Measurements from ENCODE around the gene PRR15L.

The PRR15L gene

GRCh38 chr17:47987240-47987835 is 29.7 kb upstream of the PRR15L start:
- TF ChIP-seq, protein P1, sequence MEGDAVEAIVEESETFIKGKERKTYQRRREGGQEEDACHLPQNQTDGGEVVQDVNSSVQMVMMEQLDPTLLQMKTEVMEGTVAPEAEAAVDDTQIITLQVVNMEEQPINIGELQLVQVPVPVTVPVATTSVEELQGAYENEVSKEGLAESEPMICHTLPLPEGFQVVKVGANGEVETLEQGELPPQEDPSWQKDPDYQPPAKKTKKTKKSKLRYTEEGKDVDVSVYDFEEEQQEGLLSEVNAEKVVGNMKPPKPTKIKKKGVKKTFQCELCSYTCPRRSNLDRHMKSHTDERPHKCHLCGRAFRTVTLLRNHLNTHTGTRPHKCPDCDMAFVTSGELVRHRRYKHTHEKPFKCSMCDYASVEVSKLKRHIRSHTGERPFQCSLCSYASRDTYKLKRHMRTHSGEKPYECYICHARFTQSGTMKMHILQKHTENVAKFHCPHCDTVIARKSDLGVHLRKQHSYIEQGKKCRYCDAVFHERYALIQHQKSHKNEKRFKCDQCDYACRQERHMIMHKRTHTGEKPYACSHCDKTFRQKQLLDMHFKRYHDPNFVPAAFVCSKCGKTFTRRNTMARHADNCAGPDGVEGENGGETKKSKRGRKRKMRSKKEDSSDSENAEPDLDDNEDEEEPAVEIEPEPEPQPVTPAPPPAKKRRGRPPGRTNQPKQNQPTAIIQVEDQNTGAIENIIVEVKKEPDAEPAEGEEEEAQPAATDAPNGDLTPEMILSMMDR (conservative IDR thresholded peaks at IDR 0.05; ENCODE audit: low read depth, low read length) = no peak
- H3K4me3 ChIP-seq (ENCODE audit: low read length) = no peak overlapping the region
- no peak for DNase-seq (ENCODE audit: low read depth)

DNA sequence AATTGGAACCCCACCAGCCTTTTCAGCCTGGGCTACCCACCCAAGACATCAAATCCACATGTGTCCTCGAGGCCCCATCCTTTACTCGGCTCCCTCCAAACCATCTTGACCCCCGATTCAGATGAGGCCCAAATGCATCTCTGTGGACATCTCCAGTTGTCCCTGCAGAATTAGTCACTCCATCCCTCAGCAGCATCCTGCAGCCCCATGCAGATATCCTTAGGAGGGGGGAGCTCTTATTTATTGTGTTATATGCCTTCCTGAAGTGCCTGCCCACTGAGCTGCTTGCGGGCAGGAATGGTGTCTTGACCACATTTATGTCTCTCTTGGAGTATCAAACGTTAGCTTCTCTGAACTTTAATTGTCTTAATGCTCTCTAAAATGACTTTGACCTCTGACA is 28.8 kb upstream of the PRR15L start:
- no peak for DNase-seq (ENCODE audit: low read depth)
- TF ChIP-seq, protein P1 (conservative IDR thresholded peaks at IDR 0.05; ENCODE audit: low read depth, low read length) = no peak

DNA sequence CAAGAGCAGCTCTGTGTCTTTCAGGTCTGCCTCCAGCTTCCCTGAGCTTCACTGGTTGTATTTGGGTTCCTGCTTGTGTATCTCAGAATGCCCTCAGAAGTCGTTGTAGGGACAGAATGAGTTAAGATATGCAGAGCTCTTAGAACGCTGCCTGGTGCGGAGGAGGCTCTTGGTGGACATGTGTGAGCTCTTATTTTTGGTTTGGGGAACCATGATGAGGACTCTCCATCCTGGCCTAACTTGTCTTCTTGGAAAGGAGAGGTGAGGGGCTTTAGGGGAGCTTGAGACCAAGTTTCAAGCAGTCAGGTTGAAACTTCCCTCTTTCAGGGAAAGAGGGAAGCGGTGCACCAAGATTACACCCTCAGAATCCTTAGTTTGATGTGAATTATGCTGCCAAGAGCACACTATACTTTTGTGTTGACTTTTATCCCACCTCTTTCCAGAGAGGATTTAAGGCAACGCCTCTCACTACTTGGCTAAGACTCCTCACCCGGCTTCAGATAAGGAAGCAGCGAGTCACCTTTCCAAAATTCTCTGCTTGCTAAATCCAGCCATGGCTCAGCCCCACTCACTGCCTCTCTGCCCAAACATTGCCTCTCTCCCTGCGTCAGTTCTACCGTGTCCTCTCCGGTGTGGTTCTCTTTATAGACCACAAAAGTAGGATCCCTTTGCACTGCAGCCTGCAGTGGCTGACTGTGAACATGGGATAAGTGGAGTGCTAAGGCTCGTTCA is 26.0 kb upstream of the PRR15L start:
- H3K4me3 ChIP-seq (ENCODE audit: low read length) = no peak overlapping the region
- DNase-seq (ENCODE audit: low read depth) = no peak
- TF ChIP-seq, protein P1 (conservative IDR thresholded peaks at IDR 0.05; ENCODE audit: low read depth, low read length) = no peak

More for the DNA sequence above, 28.8 kb upstream of the PRR15L start:
- H3K4me3 ChIP-seq (ENCODE audit: low read length) = no peak overlapping the region

DNA sequence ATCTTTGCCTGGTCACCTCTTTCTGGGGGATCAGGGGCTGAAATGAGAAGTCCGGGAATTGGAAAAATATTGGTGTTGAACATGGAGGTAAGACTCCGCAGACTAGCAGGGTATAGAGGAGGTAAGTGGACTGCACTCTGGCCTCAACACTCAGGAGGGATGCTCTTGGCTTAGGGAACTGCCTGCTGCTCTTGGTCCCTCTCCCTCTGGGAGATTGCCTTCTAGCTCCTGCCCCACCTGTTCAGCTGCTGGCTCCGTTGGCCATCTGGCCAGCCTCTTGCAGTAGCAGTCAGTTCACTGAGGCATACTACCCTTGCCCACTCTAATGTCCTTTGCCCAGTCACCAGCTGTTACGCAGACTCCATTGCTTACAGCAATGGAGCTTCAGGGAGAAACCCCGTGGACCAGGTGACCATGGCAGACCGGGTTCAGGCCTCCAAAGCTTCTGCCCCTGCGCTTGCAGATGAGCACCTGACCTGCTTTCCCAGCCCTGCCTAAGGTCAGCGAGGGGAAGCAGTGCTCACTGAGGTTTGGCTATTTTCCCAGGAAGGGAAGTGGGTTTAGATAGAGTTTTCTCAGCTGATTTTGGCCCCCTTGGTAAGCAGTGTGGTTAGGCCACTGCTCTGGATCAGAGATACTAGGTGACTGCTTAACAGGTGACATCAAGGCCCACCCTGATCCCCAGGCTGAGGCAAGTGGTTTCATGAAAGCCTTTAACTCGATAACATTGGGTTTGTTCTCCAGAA is 25.1 kb upstream of the PRR15L start:
- no peak for DNase-seq (ENCODE audit: low read depth)
- no peak overlapping the region for H3K4me3 ChIP-seq (ENCODE audit: low read length)
- TF ChIP-seq, protein P1 (conservative IDR thresholded peaks at IDR 0.05; ENCODE audit: low read depth, low read length) = no peak

DNA sequence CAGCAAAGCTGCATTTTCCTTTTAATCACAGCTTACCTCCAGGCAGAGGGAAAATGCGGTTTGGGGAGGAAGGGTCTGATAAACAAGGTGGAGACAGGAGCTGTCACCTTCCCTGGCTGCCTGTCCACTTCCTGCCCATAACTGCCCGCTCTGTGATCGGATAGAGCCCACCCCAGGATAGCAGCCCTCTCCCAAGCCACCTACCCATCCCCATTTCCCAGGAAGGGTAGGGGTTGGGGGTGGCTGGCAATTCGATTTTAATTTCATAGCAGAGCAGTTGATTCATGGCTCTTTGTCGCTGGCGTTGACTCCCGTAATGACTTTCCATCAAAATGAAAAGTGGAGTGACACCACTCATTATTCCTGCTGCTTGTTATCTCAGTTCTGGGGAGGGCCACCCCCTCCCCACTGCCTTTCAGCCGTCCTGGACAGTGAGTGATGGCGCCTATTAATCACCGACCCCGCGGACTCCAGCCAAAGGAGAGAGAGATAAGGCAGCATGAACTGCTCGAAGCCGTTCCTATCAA is 24.5 kb upstream of the PRR15L start:
- TF ChIP-seq, protein P1 (conservative IDR thresholded peaks at IDR 0.05; ENCODE audit: low read depth, low read length) = no peak
- DNase-seq (ENCODE audit: low read depth) = no peak
- no peak overlapping the region for H3K4me3 ChIP-seq (ENCODE audit: low read length)

GRCh38 chr17:47981462-47981861 is 23.8 kb upstream of the PRR15L start:
- TF ChIP-seq, protein P1 (conservative IDR thresholded peaks at IDR 0.05; ENCODE audit: low read depth, low read length) = no peak
- DNase-seq (ENCODE audit: low read depth) = no peak
- H3K4me3 ChIP-seq (ENCODE audit: low read length) = no peak overlapping the region

Data from retinal pigment epithelial cell (primary cell).